CD4-positive, alpha-beta T cell (primary cell): ENCODE results near the gene QRFP. TPM values are rescaled to one million over a fixed set of nuclear protein-coding genes. Genes with fewer than 3 reads are reported as not detected.
"Not testable (repeated sequence)": the region's sequence is repeated elsewhere in the genome, so short reads cannot be mapped to it uniquely, and the experiment has no call there.

Experiments
- ATAC-seq: fragments of 200-7000 bp; cut with Tn5 transposase; one replicate; pipeline ENCODE4 v1.10.0; 2022; ENCODE audit warnings: mild to moderate bottlenecking; ENCODE audit not compliant: poor library complexity
- CTCF ChIA-PET: fragments of 350-600 bp; sonication (Branson Sonifier 250); formaldehyde crosslinking; loops from one replicate; lab custom pipeline; 2021; ENCODE audit warnings: antibody characterized with exemption, inconsistent platforms; lab: Charles Lee
- POLR2A ChIA-PET: fragments of 350-600 bp; sonication (Branson Sonifier 250); formaldehyde crosslinking; loops from one replicate; lab custom pipeline; 2021; ENCODE audit warnings: antibody characterized with exemption, inconsistent platforms; lab: Charles Lee
- DNase-seq, 14 experiments: peaks; one replicate each; pipeline ENCODE4 v3.0.0-alpha.2; 2013 to 2020; ENCODE audit warnings: mixed read lengths in 2 of 14
- H3K27ac ChIP-seq, 2 donors: one replicate each; pipeline versions ENCODE4 v1.5.1 to v1.7.0; 2013; ENCODE audit warnings: low read length in 2 of 2, low read depth in 1 of 2, mild to moderate bottlenecking in 1 of 2
- H3K27me3 ChIP-seq, 2 experiments: 1 replicate in 1 of 2; 2 replicates in 1 of 2; pipeline versions ENCODE4 v1.6.1 to v1.7.0; 2013; ENCODE audit warnings: low read length in 2 of 2, control low read depth in 1 of 2, mild to moderate bottlenecking in 1 of 2, moderate library complexity in 1 of 2; ENCODE audit not compliant: insufficient read depth in 2 of 2, control insufficient read depth in 1 of 2
- H3K36me3 ChIP-seq: one replicate; pipeline ENCODE4 v1.6.1; 2013; ENCODE audit warnings: low read length, control low read depth; ENCODE audit not compliant: insufficient read depth
- H3K4me1 ChIP-seq: one replicate; pipeline ENCODE4 v1.6.1; 2013; ENCODE audit warnings: low read length, control low read depth; ENCODE audit not compliant: insufficient read depth
- H3K4me3 ChIP-seq: one replicate; pipeline ENCODE4 v1.5.1; 2013; ENCODE audit warnings: mild to moderate bottlenecking, low read length, moderate library complexity
- H3K9me3 ChIP-seq, 2 experiments: 1 replicate in 1 of 2; 2 replicates in 1 of 2; pipeline versions ENCODE4 v1.6.1 to v1.7.0; 2013; ENCODE audit warnings: low read length in 2 of 2, mild to moderate bottlenecking in 2 of 2, control low read depth in 1 of 2, moderate library complexity in 1 of 2; ENCODE audit not compliant: control insufficient read depth in 1 of 2, insufficient read depth in 1 of 2
- H3K27ac Mint-ChIP-seq: one replicate; pipeline ENCODE4 v1.8.0; 2020; ENCODE audit warnings: mixed read lengths
- H3K27me3 Mint-ChIP-seq: one replicate; pipeline ENCODE4 v1.8.0; 2021; ENCODE audit warnings: mixed read lengths
- H3K36me3 Mint-ChIP-seq: one replicate; pipeline ENCODE4 v1.8.0; 2021; ENCODE audit warnings: low read depth, mixed read lengths
- H3K4me1 Mint-ChIP-seq: one replicate; pipeline ENCODE4 v1.8.0; 2021; ENCODE audit warnings: low read depth, mixed read lengths
- H3K4me3 Mint-ChIP-seq: one replicate; pipeline ENCODE4 v1.8.0; 2020; ENCODE audit warnings: mild to moderate bottlenecking, mixed read lengths
- H3K9me3 Mint-ChIP-seq: one replicate; pipeline ENCODE4 v1.8.0; 2020; ENCODE audit warnings: mixed read lengths
- CTCF ChIP-seq: fragments of 200-600 bp; IDR thresholded peaks from one replicate; pipeline ENCODE4 v1.8.0; 2022; ENCODE audit warnings: antibody characterized with exemption, mild to moderate bottlenecking
- intact Hi-C, 2 experiments: fragments of 100-400 bp; cut with DNase I in 1 of 2; cut with micrococcal nuclease in 1 of 2; formaldehyde crosslinking; loops; one replicate each; pipeline versions ENCODE4 v1.15.1 to v1.9.0; 2023 to 2025; cut with DNase I, micrococcal nuclease
- total RNA-seq, 174 experiments: library from RNA in 2 of 174; stranded (reverse) in 2 of 174; gene quantifications; one replicate each; pipeline ENCODE4 v1.2.3 and lab custom pipeline; 2021 to 2026

QRFP gene
- total RNA-seq, 2 experiments from 2014 or later: not detected

GRCh38 chr9:130911254-130912049, 14.8 kb upstream of the QRFP start:
- Mint-ChIP-seq H3K9me3 (no peaks in the 10 kb centered on the region), H3K4me3 (no peak overlapping the region), H3K27ac (no peak overlapping the region), H3K27me3 (peaks cover 3% of the 10 kb centered on the region), H3K36me3 (no peaks in the 10 kb centered on the region), H3K4me1 (no peaks in the 10 kb centered on the region)
- H3K36me3 ChIP-seq: no peaks in the 10 kb centered on the region
- H3K9me3 ChIP-seq: no peaks in the 10 kb centered on the region
- no peak overlapping the region for H3K4me3 ChIP-seq
- no peak for ATAC-seq
- no peak overlapping the region for H3K27ac ChIP-seq
- no peak for DNase-seq
- intact Hi-C loops: no loop called here
- no peaks in the 10 kb centered on the region for H3K27me3 ChIP-seq
- POLR2A ChIA-PET: no interaction called here
- CTCF ChIA-PET: no interaction called here
- H3K4me1 ChIP-seq: no peaks in the 10 kb centered on the region
- no peak for TF ChIP-seq CTCF

- DNase-seq, H3K4me1 ChIP-seq, intact Hi-C loops, H3K27ac Mint-ChIP-seq, H3K4me3 ChIP-seq, POLR2A ChIA-PET, ATAC-seq, H3K27me3 Mint-ChIP-seq, H3K27ac ChIP-seq, H3K4me3 Mint-ChIP-seq, H3K9me3 Mint-ChIP-seq, CTCF ChIA-PET, H3K27me3 ChIP-seq, H3K36me3 ChIP-seq, H3K9me3 ChIP-seq, H3K36me3 Mint-ChIP-seq, H3K4me1 Mint-ChIP-seq: not testable (repeated sequence)
Measured at GRCh38 chr9:130910670-130911069, 14.1 kb upstream of the QRFP start.

- intact Hi-C loops, DNase-seq, ATAC-seq, H3K9me3 Mint-ChIP-seq, H3K27ac Mint-ChIP-seq, H3K4me1 Mint-ChIP-seq, H3K27me3 ChIP-seq, H3K4me1 ChIP-seq, H3K4me3 Mint-ChIP-seq, H3K9me3 ChIP-seq, H3K36me3 Mint-ChIP-seq, H3K27me3 Mint-ChIP-seq, H3K27ac ChIP-seq, CTCF ChIA-PET, H3K36me3 ChIP-seq, H3K4me3 ChIP-seq, POLR2A ChIA-PET: not testable (repeated sequence)
Measured at GRCh38 chr9:130910041-130910440, 13.4 kb upstream of the QRFP start.

GRCh38 chr9:130908878-130909355, 12.3 kb upstream of the QRFP start:
- H3K4me3 Mint-ChIP-seq: no peak overlapping the region
- Histone ChIP-seq H3K9me3 (peaks cover 0 to 6% of the 10 kb centered on the region in 2 experiments), H3K4me3 (no peak overlapping the region), H3K36me3 (no peaks in the 10 kb centered on the region), H3K27ac (no peak overlapping the region), H3K4me1 (no peaks in the 10 kb centered on the region), H3K27me3 (no peaks in the 10 kb centered on the region)
- peaks cover 3% of the 10 kb centered on the region for H3K27me3 Mint-ChIP-seq
- H3K4me1 Mint-ChIP-seq: no peaks in the 10 kb centered on the region
- DNase-seq (no peak), ATAC-seq (no peak)
- TF ChIP-seq CTCF: no peak
- intact Hi-C loops: no loop called here
- no peak overlapping the region for H3K27ac Mint-ChIP-seq
- no peaks in the 10 kb centered on the region for H3K36me3 Mint-ChIP-seq
- ChIA-PET POLR2A (no interaction called here), CTCF (no interaction called here)
- H3K9me3 Mint-ChIP-seq: no peaks in the 10 kb centered on the region
